GM19438 (cell line): ENCODE results near the gene AGXT.
"Not testable (repeated sequence)": the region's sequence is repeated elsewhere in the genome, so short reads cannot be mapped to it uniquely, and the experiment has no call there.

Experiments used
- ATAC-seq: cut with Tn5 transposase; IDR thresholded peaks from one replicate; pipeline ENCODE4 v1.9.1; 2021; ENCODE audit warnings: low read depth; ENCODE audit not compliant: unreplicated experiment

The AGXT gene

DNA sequence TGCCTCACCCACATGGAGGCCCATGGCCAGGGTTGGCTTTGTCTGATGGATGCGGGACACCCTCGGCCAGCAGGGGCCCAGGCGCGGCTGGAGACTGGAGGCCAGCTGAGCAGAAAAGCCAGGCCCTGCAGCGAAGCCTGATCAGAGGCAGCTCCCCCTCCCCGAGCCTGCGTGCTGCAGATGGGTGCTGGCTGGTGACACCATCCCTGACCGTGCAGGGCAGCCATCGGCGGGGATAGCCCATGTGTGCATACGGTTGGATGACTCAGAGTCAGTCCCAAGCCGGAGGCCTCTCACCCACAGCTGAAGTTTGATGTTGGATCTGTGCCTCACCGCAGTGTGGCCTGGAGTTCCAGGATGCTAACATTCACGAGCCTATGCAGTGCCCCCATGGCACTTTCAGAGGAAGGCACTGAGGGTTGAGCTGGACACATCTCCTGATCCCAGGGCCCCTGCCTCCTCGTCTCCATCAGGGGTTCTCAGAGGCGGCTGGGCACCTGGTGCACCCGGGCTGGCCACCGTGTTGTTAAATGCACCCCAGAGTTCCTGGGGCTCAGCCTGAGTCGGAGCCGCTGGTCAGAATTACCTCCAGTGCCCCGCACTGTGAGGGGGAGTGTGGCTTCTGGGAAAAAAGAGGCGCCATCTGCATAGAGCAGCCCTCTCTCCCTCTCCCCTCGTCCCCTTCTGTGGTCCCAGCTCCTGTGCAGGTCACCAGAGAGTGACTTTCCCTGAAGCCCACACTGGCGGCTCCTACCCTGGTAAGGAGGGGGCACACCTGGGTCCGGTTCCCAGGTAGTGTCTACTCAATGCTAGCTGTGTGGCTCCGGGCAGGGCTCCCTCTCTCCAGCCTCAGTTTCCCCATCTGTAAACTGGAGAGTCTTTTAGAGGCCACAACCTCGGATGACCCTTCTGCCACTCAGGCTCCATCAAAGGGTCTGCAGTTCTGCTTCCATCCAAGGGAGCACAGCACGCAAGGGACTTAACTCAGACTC is 29.2 kb upstream of the AGXT start:
- ATAC-seq: no peak

- no peak for ATAC-seq
Observed at GRCh38 chr2:240840435-240841060, 28.1 kb upstream of the AGXT start.

- ATAC-seq: not testable (repeated sequence)
Observed at GRCh38 chr2:240846309-240846708, 22.3 kb upstream of the AGXT start.

- no peak for ATAC-seq
Observed at GRCh38 chr2:240846873-240847595, 21.6 kb upstream of the AGXT start.

DNA sequence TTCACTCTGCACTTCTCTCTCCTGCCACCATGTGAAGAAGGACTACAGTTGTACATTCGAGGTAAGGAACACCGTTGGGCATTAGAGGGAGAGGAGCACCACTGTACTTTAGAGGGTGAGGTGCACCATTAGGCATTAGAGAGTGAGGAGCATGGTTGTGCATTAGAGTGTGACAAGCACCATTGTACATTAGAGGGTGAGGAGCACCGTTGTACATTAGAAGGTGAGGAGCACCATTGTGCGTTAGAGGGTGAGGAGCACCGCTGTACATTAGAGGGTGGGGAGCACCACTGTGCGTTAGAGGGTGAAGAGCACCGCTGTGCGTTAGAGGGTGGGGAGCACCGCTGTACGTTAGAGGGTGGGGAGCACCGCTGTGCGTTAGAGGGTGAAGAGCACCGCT is 20.8 kb upstream of the AGXT start:
- no peak for ATAC-seq

GRCh38 chr2:240848900-240849680 is 19.5 kb upstream of the AGXT start:
- no peak for ATAC-seq

DNA sequence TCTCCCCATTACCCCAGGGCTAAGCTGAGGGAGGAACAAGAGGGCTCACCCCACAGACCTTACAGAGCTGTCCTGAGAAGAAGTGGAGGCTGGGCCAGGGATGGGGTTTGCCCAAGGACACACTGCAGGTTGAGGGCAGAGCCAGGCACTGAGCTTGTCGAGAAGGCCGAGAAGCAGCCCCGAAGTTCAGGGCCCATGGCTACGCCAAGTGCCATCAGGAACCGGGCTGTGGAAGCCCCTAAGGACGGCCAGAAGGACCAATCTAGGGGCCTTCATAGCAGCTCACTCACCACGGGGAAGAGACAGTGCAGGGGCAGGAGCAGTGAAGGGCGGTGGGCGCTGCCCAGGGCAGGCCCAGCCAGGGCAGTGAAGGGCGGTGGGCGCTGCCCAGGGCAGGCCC is 18.6 kb upstream of the AGXT start:
- ATAC-seq: no peak

GRCh38 chr2:240850756-240851077 is 17.9 kb upstream of the AGXT start:
- ATAC-seq: no peak

DNA sequence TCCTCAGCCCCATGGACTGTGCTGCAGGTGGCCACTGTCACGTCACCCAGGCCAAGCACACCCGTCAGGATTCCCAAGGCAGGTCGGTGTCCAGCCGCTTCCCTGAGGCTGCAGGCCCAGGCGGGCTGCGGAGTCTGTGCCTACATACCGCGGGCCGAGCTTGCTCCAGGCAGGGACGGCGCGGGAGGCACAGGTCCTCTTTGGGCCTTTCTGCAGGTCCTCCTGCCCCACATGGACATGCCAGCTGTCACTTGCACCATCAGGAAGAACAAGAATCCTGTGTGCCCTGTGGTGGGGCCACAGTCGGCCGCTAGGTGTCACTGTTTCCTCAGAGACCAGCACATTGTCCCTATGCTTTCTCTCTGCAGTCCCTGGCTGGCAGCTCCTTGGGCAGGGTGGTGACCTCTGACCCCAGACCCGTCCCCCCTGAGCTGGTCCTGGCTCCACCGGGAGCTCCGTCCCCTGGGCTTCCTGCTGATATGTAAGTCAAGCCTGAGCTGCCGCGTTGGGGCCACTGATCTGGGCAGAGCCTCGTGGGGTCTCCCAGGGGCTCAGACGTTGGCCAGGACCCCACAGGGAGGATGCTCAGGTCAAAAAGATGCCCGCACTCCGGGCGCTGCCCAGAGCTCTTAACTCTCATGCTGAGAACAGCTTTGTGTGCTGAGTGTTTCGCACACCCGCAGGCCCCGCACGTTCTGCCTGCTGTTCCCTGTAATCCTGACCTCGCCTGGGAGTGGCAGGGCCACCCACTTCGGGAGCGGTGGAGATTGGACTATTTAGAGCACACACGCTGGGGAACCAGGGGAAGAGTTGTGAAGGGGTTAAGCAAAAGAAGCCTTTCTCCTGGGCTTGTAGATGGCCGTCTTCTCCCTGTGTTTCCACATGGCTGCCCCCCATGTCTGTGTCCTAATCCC is 17.3 kb upstream of the AGXT start:
- ATAC-seq: no peak

DNA sequence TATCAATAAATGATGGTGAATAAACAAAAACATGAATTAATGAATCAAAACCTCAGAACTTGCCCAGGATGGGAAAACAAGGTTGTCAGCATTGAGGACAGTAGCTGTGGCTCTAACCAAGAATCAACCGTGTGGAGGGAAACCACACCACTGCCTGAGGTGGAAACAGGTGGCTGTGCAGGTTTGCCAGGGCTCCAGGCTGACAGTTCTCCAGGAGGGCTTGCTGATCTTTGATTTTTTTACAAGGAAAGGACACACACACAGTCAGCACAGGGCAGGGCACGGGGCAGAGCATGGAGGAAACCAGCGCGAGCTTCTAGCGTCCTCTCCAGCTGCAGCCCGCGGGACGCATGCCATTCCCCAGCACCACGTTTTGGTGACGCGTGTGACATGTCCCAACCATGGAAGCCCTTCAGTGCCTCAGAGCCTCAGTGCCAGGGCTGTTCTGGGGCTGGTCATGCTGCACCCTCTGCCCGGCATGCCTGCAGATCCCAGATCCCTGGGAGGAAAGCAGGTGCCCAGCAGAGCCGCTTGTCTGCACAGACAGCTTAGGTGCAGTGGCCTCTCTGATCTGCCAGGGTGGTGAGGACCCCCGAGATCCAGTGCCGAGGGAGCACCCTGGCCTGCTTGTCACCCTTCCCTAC is 15.8 kb upstream of the AGXT start:
- no peak for ATAC-seq

GRCh38 chr2:240855670-240856069 is 13.0 kb upstream of the AGXT start:
- no peak for ATAC-seq

- ATAC-seq: no peak
Observed at GRCh38 chr2:240856151-240856980, 12.3 kb upstream of the AGXT start.

GRCh38 chr2:240857039-240858008 is 11.3 kb upstream of the AGXT start:
- no peak for ATAC-seq

DNA sequence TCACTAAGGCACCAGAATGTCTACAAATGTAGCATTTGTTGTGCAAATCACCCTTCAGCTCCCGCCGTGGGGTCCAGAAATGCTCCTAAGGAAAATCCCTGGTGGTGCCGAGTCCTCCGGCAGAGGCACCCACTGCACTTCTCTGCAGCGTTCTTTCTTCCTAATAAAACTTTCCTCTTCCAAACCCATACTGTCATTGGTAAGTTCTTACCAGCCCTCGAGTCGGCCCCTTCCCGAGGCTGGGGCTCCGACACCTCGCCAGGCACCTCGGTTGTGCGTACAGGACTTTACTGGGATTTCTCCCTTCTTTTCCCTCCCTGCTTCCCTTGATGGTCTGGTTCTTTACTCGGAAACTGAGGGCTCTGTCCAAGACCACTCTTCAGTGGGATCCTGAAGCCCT is 10.3 kb upstream of the AGXT start:
- ATAC-seq: no peak

- no peak for ATAC-seq
Observed at GRCh38 chr2:240858871-240859270, 9.8 kb upstream of the AGXT start.

- no peak for ATAC-seq
Observed at GRCh38 chr2:240861547-240861946, 7.1 kb upstream of the AGXT start.

- no peak for ATAC-seq
Observed at GRCh38 chr2:240864475-240864874, 4.1 kb upstream of the AGXT start.
